ENCODE data around the gene COX4I2.

GRCh38 chr20:31637660-31638059, at the start of gene COX4I2:
- TF ChIP-seq REST (IDR thresholded peaks at IDR 0.05) = no peak
- no peak for TF ChIP-seq ZBTB33 (IDR thresholded peaks at IDR 0.05)
- TF ChIP-seq, protein P1, sequence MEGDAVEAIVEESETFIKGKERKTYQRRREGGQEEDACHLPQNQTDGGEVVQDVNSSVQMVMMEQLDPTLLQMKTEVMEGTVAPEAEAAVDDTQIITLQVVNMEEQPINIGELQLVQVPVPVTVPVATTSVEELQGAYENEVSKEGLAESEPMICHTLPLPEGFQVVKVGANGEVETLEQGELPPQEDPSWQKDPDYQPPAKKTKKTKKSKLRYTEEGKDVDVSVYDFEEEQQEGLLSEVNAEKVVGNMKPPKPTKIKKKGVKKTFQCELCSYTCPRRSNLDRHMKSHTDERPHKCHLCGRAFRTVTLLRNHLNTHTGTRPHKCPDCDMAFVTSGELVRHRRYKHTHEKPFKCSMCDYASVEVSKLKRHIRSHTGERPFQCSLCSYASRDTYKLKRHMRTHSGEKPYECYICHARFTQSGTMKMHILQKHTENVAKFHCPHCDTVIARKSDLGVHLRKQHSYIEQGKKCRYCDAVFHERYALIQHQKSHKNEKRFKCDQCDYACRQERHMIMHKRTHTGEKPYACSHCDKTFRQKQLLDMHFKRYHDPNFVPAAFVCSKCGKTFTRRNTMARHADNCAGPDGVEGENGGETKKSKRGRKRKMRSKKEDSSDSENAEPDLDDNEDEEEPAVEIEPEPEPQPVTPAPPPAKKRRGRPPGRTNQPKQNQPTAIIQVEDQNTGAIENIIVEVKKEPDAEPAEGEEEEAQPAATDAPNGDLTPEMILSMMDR (IDR thresholded peaks at IDR 0.05; ENCODE audit: low read depth, low read length, missing input control) = no peak
- no peak for TF ChIP-seq YY1 (IDR thresholded peaks at IDR 0.05)
- TF ChIP-seq FOXA1 (IDR thresholded peaks at IDR 0.05) = no peak
- TF ChIP-seq TAF1 (conservative IDR thresholded peaks at IDR 0.05) = no peak
- no peak for TF ChIP-seq JUND (IDR thresholded peaks at IDR 0.05)
- TF ChIP-seq RAD21 (IDR thresholded peaks at IDR 0.05) = no peak
- TF ChIP-seq GABPA (IDR thresholded peaks at IDR 0.05 in 1 of 2, conservative IDR thresholded peaks at IDR 0.05 in 1 of 2) = no peak
- no peak for TF ChIP-seq MAX (IDR thresholded peaks at IDR 0.05)

Data from liver (tissue), 3 donors.